Endothelial cell of umbilical vein (primary cell): Measurements from ENCODE around the gene ZDHHC11.

Experiments
- MYC ChIP-seq: IDR thresholded peaks from one replicate; pipeline ENCODE4 v1.6.1; 2011; ENCODE audit warnings: mild to moderate bottlenecking, low read depth, low read length
- POLR2A ChIP-seq: IDR thresholded peaks from 2 replicates; pipeline ENCODE4 v1.6.1; 2012; ENCODE audit warnings: low read depth, mild to moderate bottlenecking, control low read depth, low read length
- POLR2AphosphoS5 ChIP-seq: IDR thresholded peaks from 2 replicates; pipeline ENCODE4 v1.6.1; 2012; ENCODE audit warnings: low read depth, mild to moderate bottlenecking, control low read depth, low read length, moderate library complexity; ENCODE audit not compliant: insufficient read depth
- TF ChIP-seq, protein P1 (sequence below), 2 donors: IDR thresholded peaks; 1 replicate in 1 of 2; 2 replicates in 1 of 2; pipeline ENCODE4 v1.5.1; 2011; ENCODE audit warnings: low read length in 2 of 2, mild to moderate bottlenecking in 2 of 2, moderate library complexity in 2 of 2, control low read depth in 1 of 2, inconsistent platforms in 1 of 2, low read depth in 1 of 2; ENCODE audit not compliant: insufficient read depth in 1 of 2; ENCODE audit errors: extremely low read depth in 1 of 2

DNA sequence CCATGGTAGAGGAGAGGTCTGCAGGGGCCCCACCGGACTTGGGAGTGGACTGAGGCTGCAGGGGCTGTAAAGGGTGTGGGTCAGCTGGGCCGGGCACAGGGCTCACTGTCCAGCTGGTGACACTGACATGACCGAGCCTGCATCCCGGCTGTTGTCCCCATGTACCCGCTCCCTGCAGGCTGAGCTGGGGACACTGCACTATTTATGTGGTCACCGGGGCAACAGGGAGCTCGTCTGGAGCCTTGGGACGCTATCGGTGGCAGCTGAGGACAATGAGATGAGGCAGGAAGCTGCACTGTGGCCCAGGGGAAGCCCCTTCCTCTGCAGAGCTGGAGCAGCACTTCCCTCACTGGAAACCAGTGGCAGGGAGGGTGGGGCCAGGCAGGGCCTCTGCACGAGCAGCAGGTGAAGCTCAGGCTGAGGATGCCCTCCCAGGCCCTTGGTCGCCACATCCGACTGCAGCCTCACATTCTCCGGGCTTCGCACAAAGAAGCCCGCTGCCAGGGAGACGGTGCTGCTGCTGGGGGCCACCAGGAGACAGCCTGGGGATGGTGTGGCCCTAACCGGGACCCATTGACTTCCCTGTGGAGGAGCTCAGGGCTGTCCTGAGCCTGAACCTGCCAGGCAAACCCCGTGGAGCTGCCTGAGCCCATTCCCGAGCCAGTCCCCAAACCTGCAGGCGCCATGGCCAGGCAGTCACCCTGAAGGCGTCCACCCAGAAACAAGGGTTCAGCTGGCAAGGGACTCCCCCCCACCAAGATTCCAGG is 92.7 kb downstream of the ZDHHC11 start:
- TF ChIP-seq POLR2A (no peak), POLR2AphosphoS5 (no peak), MYC (no peak)
- TF ChIP-seq, protein P1, sequence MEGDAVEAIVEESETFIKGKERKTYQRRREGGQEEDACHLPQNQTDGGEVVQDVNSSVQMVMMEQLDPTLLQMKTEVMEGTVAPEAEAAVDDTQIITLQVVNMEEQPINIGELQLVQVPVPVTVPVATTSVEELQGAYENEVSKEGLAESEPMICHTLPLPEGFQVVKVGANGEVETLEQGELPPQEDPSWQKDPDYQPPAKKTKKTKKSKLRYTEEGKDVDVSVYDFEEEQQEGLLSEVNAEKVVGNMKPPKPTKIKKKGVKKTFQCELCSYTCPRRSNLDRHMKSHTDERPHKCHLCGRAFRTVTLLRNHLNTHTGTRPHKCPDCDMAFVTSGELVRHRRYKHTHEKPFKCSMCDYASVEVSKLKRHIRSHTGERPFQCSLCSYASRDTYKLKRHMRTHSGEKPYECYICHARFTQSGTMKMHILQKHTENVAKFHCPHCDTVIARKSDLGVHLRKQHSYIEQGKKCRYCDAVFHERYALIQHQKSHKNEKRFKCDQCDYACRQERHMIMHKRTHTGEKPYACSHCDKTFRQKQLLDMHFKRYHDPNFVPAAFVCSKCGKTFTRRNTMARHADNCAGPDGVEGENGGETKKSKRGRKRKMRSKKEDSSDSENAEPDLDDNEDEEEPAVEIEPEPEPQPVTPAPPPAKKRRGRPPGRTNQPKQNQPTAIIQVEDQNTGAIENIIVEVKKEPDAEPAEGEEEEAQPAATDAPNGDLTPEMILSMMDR (IDR thresholded peaks at IDR 0.05; ENCODE audit: extremely low read depth in 1 of 2, insufficient read depth in 1 of 2, low read depth in 1 of 2, low read length in 2 of 2): no peak
